DOHH2 (cell line): ENCODE data around the gene CHORDC1.
A peak's percentile ranks its signal among the peaks of the same experiment; 100 is the strongest.

Experiments
- H3F3A ChIP-seq: fragments of 200-600 bp; sonication (generic), shearing (Covaris generic); 2 replicates; pipeline ENCODE4 v1.6.0; 2016; ENCODE audit warnings: antibody characterized with exemption, mild to moderate bottlenecking; ENCODE audit not compliant: control insufficient read depth, insufficient read depth
- H3K27ac ChIP-seq: fragments of 200-600 bp; sonication (generic); 2 replicates; pipeline ENCODE4 v1.5.1; 2014; ENCODE audit warnings: low read depth, mild to moderate bottlenecking, low read length, moderate library complexity
- H3K27me3 ChIP-seq: fragments of 200-600 bp; sonication (generic); 2 replicates; pipeline ENCODE4 v1.6.1; 2014; ENCODE audit warnings: mild to moderate bottlenecking, low read length, mixed read lengths; ENCODE audit not compliant: control insufficient read depth
- H3K36me3 ChIP-seq: fragments of 200-600 bp; sonication (generic); 2 replicates; pipeline ENCODE4 v1.6.1; 2014; ENCODE audit warnings: mild to moderate bottlenecking, low read length, moderate library complexity, mixed read lengths; ENCODE audit not compliant: control insufficient read depth
- H3K4me1 ChIP-seq: fragments of 200-600 bp; sonication (generic); 2 replicates; pipeline ENCODE4 v1.6.1; 2014; ENCODE audit warnings: mild to moderate bottlenecking, low read length, mixed read lengths; ENCODE audit not compliant: control insufficient read depth
- H3K4me2 ChIP-seq: fragments of 200-600 bp; sonication (generic); 2 replicates; pipeline ENCODE4 v1.6.0; 2014; ENCODE audit warnings: mild to moderate bottlenecking, low read length, moderate library complexity
- H3K4me3 ChIP-seq: fragments of 200-600 bp; sonication (generic); 2 replicates; pipeline ENCODE4 v1.5.1; 2014; ENCODE audit warnings: mild to moderate bottlenecking, low read length, mixed read lengths
- H3K79me2 ChIP-seq: fragments of 200-600 bp; sonication (generic); 2 replicates; pipeline ENCODE4 v1.6.1; 2014; ENCODE audit warnings: mild to moderate bottlenecking, low read length, mixed read lengths; ENCODE audit not compliant: control insufficient read depth
- H3K9me2 ChIP-seq: fragments of 200-600 bp; sonication (generic); replicated peaks from 2 replicates; pipeline ENCODE4 v1.6.1; 2014; ENCODE audit warnings: mild to moderate bottlenecking, low read length, mixed read lengths; ENCODE audit not compliant: control insufficient read depth
- H3K9me3 ChIP-seq: fragments of 200-600 bp; sonication (generic); 2 replicates; pipeline ENCODE4 v1.6.1; 2014; ENCODE audit warnings: antibody characterized with exemption, low read length, mixed read lengths; ENCODE audit not compliant: control insufficient read depth, insufficient read depth
- H4K20me1 ChIP-seq: fragments of 200-600 bp; sonication (generic); 2 replicates; pipeline ENCODE4 v1.6.0; 2014; ENCODE audit warnings: low read depth, mild to moderate bottlenecking, antibody characterized with exemption, low read length, moderate library complexity; ENCODE audit not compliant: control insufficient read depth, insufficient read depth
- CTCF ChIP-seq: fragments of 200-600 bp; sonication (generic); IDR thresholded peaks from one replicate; pipeline ENCODE4 v1.5.1; 2014; ENCODE audit warnings: antibody characterized with exemption, mild to moderate bottlenecking, low read depth, low read length; ENCODE audit not compliant: poor library complexity, severe bottlenecking
- EZH2phosphoT487 ChIP-seq: fragments of 200-600 bp; sonication (generic); IDR thresholded peaks from 2 replicates; pipeline ENCODE4 v1.6.1; 2017; ENCODE audit warnings: borderline replicate concordance, mild to moderate bottlenecking, antibody characterized with exemption, low read length, moderate library complexity, mixed read lengths

CHORDC1 gene

GRCh38 chr11:90219438-90219837 is 3.4 kb downstream of the CHORDC1 start:
- Histone ChIP-seq H4K20me1 (peaks cover 31% of the 10 kb centered on the region), H3K4me1 (peaks cover 38% of the 10 kb centered on the region), H3K36me3 (peaks cover 77% of the 10 kb centered on the region), H3K4me2 (peak overlapping the region; percentile 69), H3K9me2 (no peaks in the 10 kb centered on the region), H3K27me3 (no peaks in the 10 kb centered on the region), H3K4me3 (peak overlapping the region; percentile 79), H3K79me2 (peaks cover 93% of the 10 kb centered on the region), H3K9me3 (no peaks in the 10 kb centered on the region), H3K27ac (no peak overlapping the region), H3F3A (no peaks in the 10 kb centered on the region)
- TF ChIP-seq EZH2phosphoT487 (no peak), CTCF (no peak)

GRCh38 chr11:90218606-90219005 is 4.2 kb downstream of the CHORDC1 start:
- no peak overlapping the region for H3K4me2 ChIP-seq
- no peak for TF ChIP-seq EZH2phosphoT487
- no peak for TF ChIP-seq CTCF
- peaks cover 31% of the 10 kb centered on the region for H4K20me1 ChIP-seq
- no peak overlapping the region for H3K4me3 ChIP-seq
- H3F3A ChIP-seq: no peaks in the 10 kb centered on the region
- H3K79me2 ChIP-seq: peaks cover 99% of the 10 kb centered on the region
- no peaks in the 10 kb centered on the region for H3K27me3 ChIP-seq
- H3K36me3 ChIP-seq: peaks cover 85% of the 10 kb centered on the region
- no peaks in the 10 kb centered on the region for H3K9me2 ChIP-seq
- peaks cover 30% of the 10 kb centered on the region for H3K4me1 ChIP-seq
- H3K27ac ChIP-seq: no peak overlapping the region
- H3K9me3 ChIP-seq: no peaks in the 10 kb centered on the region

GRCh38 chr11:90216611-90217010 is 6.2 kb downstream of the CHORDC1 start:
- peaks cover 30% of the 10 kb centered on the region for H3K4me1 ChIP-seq
- peaks cover 28% of the 10 kb centered on the region for H4K20me1 ChIP-seq
- H3K27ac ChIP-seq: no peak overlapping the region
- H3K9me2 ChIP-seq: no peaks in the 10 kb centered on the region
- H3F3A ChIP-seq: peaks cover 4% of the 10 kb centered on the region; the same call in 1 of the 2 replicates
- H3K79me2 ChIP-seq: peaks cover 99% of the 10 kb centered on the region
- H3K4me3 ChIP-seq: no peak overlapping the region
- H3K27me3 ChIP-seq: no peaks in the 10 kb centered on the region
- TF ChIP-seq EZH2phosphoT487: no peak
- no peak for TF ChIP-seq CTCF
- no peak overlapping the region for H3K4me2 ChIP-seq
- no peaks in the 10 kb centered on the region for H3K9me3 ChIP-seq
- peaks cover 94% of the 10 kb centered on the region for H3K36me3 ChIP-seq

DNA sequence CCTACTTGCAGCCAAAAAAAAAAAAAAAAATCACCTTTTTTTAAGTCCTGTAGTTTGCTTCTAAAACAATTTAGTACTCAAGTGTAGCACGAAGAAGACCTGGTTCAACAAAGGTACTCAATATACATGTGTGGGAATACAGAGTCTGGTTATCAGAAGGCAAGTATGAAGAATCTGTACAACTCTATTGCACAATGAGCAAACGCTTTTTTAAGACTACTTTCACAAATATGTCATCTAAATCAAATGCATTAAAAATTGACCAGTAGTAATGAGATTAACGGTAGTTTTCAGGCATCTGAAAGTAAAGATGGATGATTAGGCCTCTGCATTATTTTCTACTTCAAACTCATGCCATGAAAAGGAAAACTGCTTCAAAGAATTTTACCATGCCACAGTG is 9.5 kb downstream of the CHORDC1 start:
- no peak overlapping the region for H3K4me2 ChIP-seq
- H3K4me1 ChIP-seq: 0 out of 2 replicates have a peak, but pooled peaks cover under 1% of the 10 kb centered on the region
- peaks cover 97% of the 10 kb centered on the region for H3K36me3 ChIP-seq
- no peak overlapping the region for H3K4me3 ChIP-seq
- H3K9me3 ChIP-seq: no peaks in the 10 kb centered on the region
- no peaks in the 10 kb centered on the region for H3K9me2 ChIP-seq
- H3K27ac ChIP-seq: no peak overlapping the region
- peaks cover 4% of the 10 kb centered on the region; the same call in 1 of the 2 replicates for H3F3A ChIP-seq
- no peak for TF ChIP-seq CTCF
- no peak for TF ChIP-seq EZH2phosphoT487
- H4K20me1 ChIP-seq: peaks cover 8% of the 10 kb centered on the region
- peaks cover 72% of the 10 kb centered on the region for H3K79me2 ChIP-seq
- H3K27me3 ChIP-seq: no peaks in the 10 kb centered on the region
